GM12874 (cell line): ENCODE data around the gene DCC.
A peak's percentile ranks its signal among the peaks of the same experiment; 100 is the strongest.

Experiments
- CTCF ChIP-seq: IDR thresholded peaks from 2 replicates; pipeline ENCODE4 v1.5.1; 2011; ENCODE audit warnings: low read depth, mild to moderate bottlenecking, control low read depth, low read length, moderate library complexity; ENCODE audit not compliant: insufficient read depth

DCC gene

GRCh38 chr18:52348209-52348608, 8.2 kb downstream of the DCC start:
- TF ChIP-seq CTCF, result peak; percentile 43; the same call in 1 of the 2 replicates

GRCh38 chr18:52349498-52349897, 9.5 kb downstream of the DCC start:
- TF ChIP-seq CTCF, result no peak

- no peak for TF ChIP-seq CTCF
Observed at GRCh38 chr18:52352920-52353319, 12.9 kb downstream of the DCC start.

GRCh38 chr18:52353589-52353988, 13.6 kb downstream of the DCC start:
- TF ChIP-seq CTCF, result no peak

GRCh38 chr18:52363861-52364260, 23.9 kb downstream of the DCC start:
- no peak for TF ChIP-seq CTCF

- TF ChIP-seq CTCF, result no peak
Observed at GRCh38 chr18:52367953-52368742, 28.2 kb downstream of the DCC start.

GRCh38 chr18:52370841-52371240, 30.8 kb downstream of the DCC start:
- no peak for TF ChIP-seq CTCF

GRCh38 chr18:52376104-52376503, 36.1 kb downstream of the DCC start:
- TF ChIP-seq CTCF, result no peak
